ENCODE results near the gene ASB6.
A peak's percentile ranks its signal among the peaks of the same experiment; 100 is the strongest.

The ASB6 gene

DNA sequence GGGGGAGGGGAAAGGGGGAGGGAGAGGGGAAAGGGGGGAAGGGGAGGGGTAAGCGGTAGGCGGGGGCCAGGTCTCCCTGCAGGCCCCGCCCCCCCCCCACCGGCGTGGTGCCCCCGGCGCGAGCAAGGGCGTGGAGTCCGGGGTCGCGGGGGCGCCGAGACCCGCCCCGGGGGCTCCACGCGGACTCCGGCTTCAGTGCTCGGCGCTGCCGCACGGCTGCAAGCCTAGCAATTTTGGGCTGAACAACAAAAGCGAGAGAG, 31.8 kb downstream of the ASB6 start:
- peak overlapping the region; percentile 51 for H3K4me3 ChIP-seq (ENCODE audit: low read depth, low read length)
- DNase-seq (ENCODE audit: low read depth), result no peak
- TF ChIP-seq, protein P1, sequence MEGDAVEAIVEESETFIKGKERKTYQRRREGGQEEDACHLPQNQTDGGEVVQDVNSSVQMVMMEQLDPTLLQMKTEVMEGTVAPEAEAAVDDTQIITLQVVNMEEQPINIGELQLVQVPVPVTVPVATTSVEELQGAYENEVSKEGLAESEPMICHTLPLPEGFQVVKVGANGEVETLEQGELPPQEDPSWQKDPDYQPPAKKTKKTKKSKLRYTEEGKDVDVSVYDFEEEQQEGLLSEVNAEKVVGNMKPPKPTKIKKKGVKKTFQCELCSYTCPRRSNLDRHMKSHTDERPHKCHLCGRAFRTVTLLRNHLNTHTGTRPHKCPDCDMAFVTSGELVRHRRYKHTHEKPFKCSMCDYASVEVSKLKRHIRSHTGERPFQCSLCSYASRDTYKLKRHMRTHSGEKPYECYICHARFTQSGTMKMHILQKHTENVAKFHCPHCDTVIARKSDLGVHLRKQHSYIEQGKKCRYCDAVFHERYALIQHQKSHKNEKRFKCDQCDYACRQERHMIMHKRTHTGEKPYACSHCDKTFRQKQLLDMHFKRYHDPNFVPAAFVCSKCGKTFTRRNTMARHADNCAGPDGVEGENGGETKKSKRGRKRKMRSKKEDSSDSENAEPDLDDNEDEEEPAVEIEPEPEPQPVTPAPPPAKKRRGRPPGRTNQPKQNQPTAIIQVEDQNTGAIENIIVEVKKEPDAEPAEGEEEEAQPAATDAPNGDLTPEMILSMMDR (IDR thresholded peaks at IDR 0.05; ENCODE audit: control insufficient read depth, extremely low read depth, insufficient read depth), result no peak

DNA sequence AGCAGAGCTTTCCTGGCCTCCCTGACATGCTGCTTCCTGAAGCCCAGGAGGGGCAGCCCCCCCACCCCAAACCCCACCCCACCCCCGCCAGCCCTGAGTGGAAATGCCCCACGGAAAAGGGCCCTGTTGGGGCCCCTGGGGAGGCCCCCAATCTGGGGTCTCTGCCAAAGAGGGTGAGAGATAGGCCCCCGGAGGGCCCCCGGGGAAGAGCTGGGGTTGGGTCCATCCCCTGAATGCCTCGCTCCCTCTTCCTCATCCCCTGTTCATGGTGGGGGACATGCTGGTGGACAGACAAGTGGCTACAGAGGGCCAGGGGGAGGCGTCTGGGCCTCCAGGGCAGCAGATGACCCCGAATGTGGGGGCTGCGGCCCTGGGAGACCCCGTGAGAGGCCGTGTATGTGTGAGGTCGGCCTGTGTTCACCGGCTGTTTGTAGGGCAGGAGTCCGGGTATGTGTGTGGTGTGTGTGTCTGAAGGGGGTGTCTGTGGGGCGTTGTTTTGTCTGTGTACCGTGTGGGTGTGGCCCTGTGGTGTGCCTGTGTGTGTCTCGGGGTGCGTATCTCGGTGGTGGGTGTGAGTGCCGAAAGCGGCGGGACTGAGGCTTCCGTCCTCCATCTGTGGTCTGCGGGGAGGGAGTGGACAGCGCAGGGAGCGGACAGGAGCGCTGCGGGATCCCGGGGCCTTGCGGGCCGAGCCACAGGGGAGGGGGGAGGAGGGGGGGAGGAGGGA, 32.3 kb downstream of the ASB6 start:
- DNase-seq (ENCODE audit: low read depth), result no peak
- TF ChIP-seq, protein P1 (IDR thresholded peaks at IDR 0.05; ENCODE audit: control insufficient read depth, extremely low read depth, insufficient read depth), result no peak
- no peak overlapping the region for H3K4me3 ChIP-seq (ENCODE audit: low read depth, low read length)

DNA sequence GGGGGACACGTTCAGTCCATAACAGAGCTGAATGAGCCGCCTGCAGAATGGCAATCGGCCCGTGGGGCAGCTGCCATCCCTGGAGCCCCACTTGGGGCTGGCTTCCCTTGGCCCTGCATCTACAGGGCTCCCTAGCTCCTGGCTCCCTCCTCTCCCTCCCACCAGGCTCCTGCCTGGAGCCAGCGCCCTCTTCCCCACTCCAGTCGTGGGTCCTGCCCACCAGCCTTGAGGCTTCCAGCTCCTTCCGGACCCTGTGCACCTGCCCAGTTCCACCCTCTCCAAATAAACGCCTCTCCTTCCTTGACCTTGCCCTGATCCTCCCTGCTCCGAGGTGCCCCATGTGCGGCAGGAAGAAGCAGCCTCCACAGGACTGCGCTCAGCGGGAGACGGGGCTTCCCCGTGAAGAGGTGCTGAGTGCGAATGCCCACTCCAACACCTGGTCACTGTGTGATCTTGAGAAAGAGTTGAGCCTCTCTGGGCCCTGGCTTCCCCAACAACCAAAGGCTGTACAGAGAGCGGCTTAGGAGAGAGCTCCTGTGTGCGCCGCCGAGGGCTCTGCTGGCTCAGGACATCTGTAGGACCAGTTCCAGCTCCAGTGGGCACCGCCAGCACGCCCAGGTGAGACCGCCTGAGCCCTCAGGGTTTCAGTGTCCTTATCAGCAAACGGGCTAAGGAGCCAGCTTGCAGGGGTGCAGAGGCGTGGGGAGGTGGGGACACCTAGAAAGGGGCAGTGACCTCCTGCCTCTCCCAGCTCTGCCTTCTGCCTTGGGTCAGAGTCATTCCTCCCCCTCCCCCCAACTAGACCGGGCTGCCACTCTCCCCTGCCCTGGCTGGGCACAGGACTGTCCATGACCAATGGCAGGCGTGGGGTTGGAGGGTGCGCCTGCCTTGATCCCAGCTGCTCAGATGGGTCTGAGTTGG, 33.1 kb downstream of the ASB6 start:
- TF ChIP-seq, protein P1 (IDR thresholded peaks at IDR 0.05; ENCODE audit: control insufficient read depth, extremely low read depth, insufficient read depth), result no peak
- no peak for DNase-seq (ENCODE audit: low read depth)
- H3K4me3 ChIP-seq (ENCODE audit: low read depth, low read length), result no peak overlapping the region

DNA sequence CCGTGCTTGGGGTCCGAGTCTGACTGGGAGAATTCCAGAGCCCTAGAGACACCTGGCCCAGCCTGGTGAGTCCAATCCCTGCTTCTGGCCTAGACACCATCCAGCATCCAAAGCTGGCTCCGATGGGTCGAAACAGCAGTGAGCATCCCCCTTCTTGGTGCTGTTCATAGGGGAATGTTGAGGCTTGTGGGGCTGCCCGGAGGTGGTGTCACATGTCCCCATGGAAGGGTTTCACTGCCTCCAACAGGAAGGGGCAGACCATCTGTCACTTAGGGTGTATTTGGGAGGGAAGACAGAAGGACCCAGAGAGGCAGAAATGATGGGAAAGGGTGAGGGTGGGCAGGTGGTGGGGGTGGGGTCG, 34.9 kb downstream of the ASB6 start:
- no peak overlapping the region for H3K4me3 ChIP-seq (ENCODE audit: low read depth, low read length)
- TF ChIP-seq, protein P1 (IDR thresholded peaks at IDR 0.05; ENCODE audit: control insufficient read depth, extremely low read depth, insufficient read depth), result no peak
- no peak for DNase-seq (ENCODE audit: low read depth)

DNA sequence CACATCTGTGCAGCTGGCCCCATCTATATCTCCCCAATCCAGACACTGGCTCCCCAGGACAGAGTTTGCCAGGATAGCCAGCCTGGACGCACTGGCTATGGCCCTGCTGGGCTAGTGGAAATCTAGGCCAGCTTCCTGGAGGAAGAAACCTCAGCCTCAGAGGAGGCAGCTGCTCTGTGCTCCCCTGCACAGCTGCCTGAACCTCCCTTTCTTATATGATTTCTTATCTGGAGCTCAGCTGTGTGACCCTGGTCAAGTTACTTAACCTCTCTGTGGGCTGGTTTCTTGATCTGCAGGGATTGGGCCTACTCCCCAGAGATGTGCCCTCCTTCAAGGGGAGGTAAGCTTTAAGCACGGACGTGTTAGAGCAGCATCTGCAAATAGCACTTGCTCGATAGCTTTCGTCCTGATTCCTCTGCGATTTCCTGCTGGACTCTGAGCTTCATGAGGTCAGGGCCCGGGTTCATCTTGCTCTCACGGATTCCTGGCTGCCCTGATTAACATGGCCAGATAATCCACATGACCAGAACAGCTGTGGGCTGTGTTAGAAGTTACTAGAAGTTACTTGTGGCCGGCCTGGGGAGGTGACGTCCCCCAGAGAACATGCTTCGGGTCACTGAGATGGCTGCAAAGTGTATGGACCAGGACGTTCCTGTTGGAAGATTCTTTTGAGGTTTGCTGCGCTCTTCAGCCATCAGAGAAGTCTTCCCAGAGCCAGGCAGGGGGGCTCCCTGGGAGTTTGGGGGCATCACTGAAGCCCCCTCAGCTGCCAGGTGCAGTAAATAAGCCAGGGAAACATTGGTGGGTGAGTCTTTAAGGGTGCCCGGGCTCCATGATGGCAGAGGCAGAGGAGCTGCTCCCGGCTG, 35.6 kb downstream of the ASB6 start:
- DNase-seq (ENCODE audit: low read depth), result no peak
- no peak overlapping the region for H3K4me3 ChIP-seq (ENCODE audit: low read depth, low read length)
- TF ChIP-seq, protein P1 (IDR thresholded peaks at IDR 0.05; ENCODE audit: control insufficient read depth, extremely low read depth, insufficient read depth), result no peak

DNA sequence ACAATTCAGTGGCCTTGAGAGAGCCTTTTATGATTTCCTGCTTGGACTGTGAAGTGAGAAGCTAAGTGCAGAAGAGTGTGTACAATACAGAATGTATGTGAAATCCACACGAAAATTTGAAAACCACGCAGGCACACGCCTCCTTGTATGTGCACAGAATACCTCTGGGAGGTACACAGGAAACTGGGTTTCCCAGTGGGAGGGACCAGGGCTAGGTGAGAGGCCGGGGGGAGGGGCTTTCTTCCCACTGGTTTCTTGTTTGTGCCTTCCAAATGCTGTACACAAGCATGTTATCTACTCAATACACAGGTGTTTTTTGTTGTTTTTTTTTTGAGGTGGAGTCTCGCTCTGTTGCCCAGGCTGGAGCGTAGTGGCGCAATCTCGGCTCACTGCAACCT, 37.2 kb downstream of the ASB6 start:
- no peak overlapping the region for H3K4me3 ChIP-seq (ENCODE audit: low read depth, low read length)
- DNase-seq (ENCODE audit: low read depth), result no peak
- TF ChIP-seq, protein P1 (IDR thresholded peaks at IDR 0.05; ENCODE audit: control insufficient read depth, extremely low read depth, insufficient read depth), result no peak

Measured in LNCaP clone FGC (cell line).